Activated CD4-positive, CD25-positive, alpha-beta regulatory T cell (primary cell): ENCODE measurements around the gene COL6A3.

Experiments
- DNase-seq, 4 experiments: peaks; one replicate each; lab custom pipeline; 2025; lab: John Stamatoyannopoulos, UW

COL6A3 gene

DNA sequence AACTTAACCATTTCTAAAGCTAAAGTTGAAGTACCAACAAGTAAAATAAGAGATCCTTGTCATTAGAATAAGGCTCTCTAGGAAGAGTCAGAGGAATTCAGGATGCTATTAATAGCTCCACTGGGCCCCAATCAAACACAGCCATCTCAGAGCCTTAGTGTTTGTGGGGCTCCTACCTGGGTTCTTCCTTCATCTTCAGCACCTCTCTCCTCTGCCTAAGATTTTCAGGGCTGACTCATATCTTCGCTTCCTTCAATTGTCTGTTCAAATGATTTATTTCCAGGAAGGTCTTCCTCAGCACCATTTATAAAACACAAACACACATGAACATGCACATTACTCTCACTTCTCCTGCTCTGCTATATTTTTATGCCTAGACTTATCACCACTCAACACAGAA is 119.5 kb downstream of the COL6A3 start:
- DNase-seq, result no peak

DNA sequence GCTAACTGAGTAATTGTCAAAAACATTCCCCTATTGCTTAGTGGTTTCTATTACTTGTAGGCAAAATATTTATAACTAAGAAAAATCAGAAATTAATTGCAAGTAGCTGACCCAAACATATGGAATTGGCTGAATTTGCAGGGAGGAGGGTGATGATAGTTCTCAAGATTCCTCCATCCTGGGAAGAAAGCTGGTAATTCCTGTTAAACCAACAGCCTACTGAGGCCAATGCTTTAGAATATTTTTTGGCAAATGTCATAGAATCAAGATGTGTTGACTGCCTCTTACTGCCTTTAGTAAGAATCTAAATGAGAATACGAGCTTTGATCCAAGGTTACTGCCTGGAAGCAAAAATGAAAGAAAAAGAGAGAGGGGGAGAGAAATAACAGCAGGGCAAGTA is 120.0 kb downstream of the COL6A3 start:
- no peak for DNase-seq

DNA sequence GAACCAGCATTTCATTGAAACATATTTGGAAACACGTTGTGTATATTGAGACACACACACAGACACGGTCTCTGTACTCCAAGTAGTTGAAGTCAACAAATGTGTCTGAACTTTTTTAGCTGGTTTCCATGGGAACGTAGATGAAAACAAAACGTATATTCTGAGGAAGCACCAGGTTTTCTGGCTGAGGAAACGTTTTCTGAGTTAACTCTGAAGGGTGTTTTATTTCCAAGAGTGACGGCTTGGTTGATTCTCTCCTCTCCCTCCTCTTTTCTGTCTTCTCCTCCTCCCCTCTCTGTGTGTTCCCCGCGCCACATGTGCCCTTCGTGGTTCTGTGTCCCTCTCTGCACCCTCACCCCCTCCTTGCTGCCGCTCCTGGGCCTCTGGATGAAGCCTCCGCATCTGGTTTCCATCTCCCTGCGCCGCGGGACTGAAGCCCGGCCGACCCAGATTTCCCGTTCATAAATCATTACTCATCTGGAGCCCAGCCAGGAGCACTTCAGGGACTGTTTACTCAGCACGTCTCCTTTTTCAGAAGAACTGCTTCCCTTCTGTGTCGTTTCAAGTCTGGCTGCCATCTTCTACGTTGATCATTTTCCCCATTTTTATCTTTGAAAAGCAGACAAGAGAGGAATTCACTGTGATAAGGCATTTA is 122.7 kb downstream of the COL6A3 start:
- no peak for DNase-seq

DNA sequence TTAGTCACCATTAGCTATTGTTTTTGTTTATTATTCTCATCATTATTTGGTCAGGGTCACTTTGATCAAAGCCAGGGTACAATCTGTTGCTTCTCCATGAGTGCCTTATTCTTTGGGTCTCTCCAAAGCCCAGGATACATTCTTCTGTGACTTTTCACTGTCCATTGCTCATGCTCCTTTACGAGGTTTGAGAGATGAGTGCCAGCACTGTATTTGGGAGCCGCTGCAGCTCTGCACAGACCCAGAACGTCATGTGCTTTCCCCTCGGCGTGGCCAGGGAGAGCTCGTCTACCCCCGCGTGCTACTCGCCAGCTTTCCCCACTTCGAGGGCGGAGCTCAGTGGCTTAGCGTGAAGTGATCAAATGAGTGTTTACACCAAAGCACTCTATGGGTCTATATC is 123.7 kb downstream of the COL6A3 start:
- DNase-seq, result no peak

DNA sequence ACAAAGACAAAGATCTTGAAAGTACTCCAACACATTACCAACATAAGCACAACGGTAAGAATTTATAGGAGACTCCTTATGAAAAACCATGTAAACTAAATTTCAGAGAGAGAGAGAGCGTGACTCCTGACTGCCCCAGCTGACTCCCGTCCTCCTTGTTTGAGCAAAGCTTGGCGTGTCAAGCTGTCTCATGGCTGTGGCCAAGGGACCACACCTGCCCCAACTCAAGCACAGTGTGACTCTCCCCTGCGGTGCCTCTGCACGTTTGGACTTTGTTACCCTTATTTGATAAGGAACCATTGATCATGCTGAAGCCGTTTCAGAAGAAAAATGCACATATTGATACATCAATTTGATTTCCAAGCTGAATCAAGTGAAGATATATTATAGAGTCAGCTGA is 124.8 kb downstream of the COL6A3 start:
- DNase-seq, result no peak

DNA sequence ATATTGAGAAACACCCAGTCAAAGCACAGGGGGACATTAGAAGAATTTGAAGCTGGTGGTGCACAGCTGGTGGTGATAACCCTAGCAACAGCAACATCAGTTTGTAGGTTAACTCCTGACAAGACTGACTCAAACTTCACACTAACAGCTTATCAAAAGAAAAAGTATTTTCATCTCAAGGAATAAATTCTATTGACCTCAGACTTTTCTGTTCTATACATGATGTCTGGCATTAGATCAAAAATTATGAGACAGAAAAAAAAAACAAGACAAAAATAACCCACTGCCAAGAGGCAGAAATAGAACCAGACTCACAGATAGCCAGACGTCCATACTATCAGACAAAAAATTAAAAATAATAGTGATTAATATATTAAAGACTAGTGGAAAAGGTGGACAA is 126.1 kb downstream of the COL6A3 start:
- DNase-seq, result no peak

DNA sequence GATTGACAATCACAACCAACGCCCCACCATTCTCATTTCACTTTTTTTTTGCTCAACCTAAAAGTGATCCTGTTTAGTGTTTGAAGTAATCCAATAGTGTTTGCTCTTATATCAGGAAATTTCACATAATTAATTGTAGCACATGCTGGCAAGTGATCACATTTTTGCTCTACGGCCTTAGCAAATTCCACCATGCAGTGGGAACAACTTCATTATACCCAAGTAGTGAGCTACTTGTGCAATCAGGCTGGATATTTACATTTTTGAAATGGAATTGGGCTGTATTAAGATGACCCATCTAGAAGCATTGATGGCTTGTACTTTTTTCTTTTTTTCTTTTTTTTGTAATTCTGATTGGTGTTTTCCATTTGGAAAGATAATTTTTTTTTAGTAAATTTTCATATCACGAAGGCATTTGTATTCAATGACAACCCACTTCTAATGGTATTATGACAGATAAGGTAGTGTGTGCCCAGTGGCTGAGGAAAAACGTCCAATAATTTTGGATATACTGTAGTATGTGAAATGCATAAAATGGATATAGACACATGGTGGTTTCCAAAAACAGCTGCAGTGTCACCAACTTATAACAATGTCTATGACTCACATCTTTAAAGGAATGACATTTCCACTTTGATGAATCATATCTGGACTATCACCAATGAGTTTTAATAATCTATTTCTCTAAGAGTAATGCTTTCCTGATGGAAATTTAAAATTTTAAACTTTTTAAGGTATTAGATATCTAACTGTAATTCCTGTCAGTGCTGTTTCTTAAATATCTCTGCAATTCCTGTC is 130.6 kb downstream of the COL6A3 start:
- no peak for DNase-seq

DNA sequence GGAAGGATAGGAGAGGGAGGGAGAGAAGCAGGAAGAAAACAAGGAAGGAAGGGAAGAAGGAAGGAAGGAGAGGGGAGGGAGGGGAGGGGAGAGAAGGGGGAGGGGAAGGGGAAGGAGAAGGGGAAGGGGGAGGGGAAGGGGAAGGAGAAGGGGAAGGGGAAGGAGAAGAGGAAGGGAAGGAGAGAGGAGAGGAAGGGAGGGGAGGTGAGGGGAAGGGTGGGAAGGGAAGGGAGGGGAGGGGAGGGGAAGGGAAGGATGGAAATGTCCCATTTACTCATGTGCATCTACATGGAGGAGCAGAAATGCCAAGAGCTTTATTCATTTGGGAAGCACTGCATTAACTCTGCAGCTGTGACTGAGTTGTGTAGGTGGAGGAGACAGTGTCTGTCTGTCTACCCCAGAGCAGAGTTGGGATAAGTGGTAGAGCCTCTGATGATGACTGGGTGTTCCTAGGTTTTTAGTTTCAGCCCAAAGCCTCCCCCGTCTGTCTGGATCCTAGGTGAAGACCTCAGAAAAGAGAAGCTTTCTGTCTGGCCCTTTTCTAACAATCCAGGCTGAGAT is 131.3 kb downstream of the COL6A3 start:
- no peak for DNase-seq

DNA sequence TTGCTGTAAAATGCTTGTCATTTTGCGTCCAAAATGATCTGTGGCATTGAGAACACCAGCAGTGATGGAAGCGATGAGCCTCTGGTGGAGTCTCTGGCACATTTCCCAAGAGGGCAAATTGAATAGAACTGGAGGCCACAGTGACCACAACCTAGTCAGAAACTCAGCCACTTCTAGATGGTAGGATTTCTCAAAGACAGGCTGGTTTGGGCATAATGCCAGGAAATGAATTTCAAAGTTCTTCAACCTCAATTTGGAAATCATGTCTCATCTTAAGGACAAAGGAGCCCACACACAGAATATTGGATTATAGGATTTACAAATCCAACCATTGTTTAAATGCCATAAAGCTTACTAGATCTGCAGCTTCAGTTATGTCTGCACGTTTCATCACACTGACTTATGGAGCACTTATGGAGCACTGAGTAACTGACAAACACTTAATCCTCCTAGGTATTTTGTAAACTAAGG is 132.1 kb downstream of the COL6A3 start:
- DNase-seq, result no peak

DNA sequence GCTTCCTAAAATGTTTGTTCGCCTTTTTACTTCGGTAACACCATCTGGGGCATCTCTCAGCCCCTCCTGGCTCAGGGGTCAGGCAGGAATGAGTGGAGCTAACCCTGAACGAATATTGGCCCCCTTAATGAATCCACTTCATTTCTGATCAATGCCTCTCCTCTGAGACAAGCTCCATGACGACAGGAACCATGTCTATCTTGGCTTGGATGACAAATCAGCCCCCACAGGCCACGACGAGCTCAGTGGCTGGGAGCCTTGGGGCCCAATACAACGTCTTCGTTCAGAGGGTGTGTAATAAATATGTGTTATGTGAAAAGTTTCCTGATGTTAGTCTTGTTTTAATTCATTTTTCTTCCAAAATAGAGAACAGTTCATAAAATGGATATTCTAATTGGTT is 133.0 kb downstream of the COL6A3 start:
- DNase-seq, result no peak

DNA sequence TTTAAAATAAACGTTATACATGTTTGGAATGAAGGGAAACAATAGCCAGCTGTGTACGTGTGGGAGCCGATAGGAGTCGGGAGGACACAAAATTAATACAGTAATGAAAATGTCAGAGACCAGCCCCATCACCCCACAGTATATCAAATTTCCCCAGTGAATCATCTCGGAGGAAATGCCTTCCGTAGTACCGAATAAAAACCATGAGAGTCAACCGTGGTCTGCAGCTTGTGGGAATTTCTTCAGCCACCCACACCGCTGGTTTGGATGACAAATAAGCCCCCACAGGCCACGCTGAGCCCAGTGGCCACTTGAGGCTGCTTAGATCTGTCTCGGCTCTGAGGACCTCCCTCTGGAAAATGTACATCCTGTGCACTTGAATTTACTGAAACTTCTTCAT is 133.7 kb downstream of the COL6A3 start:
- DNase-seq, result no peak

DNA sequence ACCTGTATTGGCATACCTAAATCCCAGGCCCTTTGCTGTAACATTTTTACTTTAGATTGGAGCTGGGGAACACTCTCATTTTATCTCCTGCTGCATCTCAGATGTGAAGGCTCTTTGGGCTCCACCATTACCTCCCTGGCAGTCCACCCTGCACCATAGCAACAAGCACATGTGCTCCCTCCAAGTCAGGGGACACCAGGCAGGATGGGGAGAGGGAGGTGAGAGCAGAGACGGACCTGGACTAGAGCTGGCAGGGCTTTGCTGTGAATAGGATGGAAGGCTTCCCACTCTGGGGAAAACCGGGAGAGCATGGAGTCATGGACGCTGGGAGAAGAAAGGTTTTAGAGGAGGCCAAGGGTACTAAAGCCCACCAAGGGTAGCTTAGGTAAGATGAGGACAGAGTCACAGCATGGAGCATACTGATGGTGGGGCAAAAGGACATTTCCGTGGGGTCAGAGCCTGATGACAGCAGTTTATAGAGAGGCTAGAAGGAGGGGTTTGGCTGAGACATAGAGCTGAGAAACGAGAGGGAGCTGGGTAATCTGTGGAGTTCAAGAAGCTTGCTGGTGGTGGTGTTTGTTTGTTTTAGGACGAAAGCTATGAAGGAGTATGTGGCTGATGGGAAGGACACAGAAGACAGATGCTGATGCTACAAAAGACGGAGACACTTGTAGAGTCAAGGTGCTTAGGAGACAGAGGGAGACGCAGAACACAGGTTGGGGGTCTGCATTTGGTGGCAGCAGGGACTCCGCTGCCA is 134.8 kb downstream of the COL6A3 start:
- DNase-seq, result no peak

DNA sequence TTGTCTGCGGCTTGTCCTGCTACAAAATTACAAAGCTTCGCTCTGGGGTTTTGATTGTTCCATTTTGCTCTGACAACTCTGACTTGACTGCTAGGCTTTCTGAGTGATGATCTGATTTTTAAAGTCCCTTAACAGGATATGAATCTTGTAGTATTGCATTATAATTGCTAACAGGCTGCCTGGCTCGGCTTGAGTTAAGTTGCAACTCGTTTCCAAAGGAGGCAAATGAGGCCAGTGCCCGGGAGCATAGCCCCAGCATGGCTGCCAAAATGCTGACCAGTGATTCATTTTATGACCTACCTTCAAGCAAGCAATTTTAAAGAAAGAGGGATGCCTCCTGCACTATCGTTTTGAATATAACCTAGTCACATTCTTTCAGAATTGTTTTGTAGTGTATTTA is 135.4 kb downstream of the COL6A3 start:
- DNase-seq, result no peak

DNA sequence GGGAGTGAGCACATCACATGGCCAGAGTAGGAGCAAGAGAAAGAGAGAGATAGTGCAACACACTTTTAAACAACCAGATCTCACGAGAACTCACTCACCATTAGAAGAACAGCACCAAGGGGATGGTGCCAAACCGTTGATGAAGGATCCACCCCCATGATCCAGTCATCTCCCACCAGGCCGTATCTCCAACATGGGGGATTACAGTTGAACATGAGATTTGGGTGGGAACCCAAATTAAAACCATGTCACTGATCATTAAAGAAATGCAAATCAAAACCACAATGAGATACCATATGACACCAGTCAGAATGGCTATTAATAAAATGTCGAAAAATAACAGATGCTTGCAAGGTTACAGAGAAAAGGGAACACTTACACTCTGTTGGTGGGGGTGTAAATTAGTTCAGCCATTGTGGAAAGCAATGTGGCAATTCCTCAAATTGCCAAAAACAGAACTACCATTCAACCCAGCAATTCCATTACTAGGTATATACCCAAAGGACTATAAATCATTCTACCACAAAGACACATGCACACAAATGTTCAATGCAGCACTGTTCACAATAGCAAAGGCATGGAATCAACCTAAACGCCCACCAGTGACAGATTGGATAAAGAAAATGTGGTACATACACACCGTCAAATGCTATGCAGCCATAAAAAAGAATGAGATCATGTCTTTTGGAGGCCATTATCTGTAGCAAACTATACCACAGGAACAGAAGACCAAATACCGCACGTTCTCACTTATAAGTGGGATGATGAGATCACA is 137.1 kb downstream of the COL6A3 start:
- DNase-seq, result no peak
